ENCODE data around the gene RAMP1. TPM values are rescaled to one million over a fixed set of nuclear protein-coding genes. Genes with fewer than 3 reads are reported as not detected.

RAMP1 gene
- total and polyA plus RNA-seq, 2 donors from 2014 or later, result 8.8 to 17.3 TPM

DNA sequence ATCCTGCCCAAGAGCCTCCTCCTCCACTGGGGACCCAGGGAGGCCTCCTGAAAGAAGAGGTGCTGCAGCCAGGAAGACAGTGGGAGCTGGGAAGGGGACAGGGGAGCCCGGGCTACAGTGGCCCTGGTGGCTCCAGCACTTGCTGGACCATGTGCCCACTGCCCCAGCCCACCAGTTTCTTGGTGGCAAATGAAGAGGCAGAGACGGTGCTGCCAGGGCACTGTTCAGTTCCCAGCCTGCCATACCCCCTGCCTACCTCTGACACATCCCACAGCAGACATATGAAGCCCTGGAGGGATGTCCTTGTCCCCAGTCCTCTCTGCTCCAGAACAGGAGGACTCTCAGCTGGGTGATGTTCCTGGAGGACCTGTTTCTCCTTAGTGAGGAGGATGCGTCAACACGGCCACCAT lies 3.7 kb downstream of the RAMP1 start:
- H3K9ac ChIP-seq (ENCODE audit: low read length in 3 of 3), result no peak overlapping the region
- TF ChIP-seq, protein P1, sequence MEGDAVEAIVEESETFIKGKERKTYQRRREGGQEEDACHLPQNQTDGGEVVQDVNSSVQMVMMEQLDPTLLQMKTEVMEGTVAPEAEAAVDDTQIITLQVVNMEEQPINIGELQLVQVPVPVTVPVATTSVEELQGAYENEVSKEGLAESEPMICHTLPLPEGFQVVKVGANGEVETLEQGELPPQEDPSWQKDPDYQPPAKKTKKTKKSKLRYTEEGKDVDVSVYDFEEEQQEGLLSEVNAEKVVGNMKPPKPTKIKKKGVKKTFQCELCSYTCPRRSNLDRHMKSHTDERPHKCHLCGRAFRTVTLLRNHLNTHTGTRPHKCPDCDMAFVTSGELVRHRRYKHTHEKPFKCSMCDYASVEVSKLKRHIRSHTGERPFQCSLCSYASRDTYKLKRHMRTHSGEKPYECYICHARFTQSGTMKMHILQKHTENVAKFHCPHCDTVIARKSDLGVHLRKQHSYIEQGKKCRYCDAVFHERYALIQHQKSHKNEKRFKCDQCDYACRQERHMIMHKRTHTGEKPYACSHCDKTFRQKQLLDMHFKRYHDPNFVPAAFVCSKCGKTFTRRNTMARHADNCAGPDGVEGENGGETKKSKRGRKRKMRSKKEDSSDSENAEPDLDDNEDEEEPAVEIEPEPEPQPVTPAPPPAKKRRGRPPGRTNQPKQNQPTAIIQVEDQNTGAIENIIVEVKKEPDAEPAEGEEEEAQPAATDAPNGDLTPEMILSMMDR (IDR thresholded peaks at IDR 0.05; ENCODE audit: borderline replicate concordance, extremely low read depth, insufficient read depth), result no peak
- H3K27ac ChIP-seq (ENCODE audit: low read depth in 2 of 2, low read length in 2 of 2), result no peak overlapping the region
- H3K36me3 ChIP-seq (ENCODE audit: control insufficient read depth in 2 of 3, insufficient read depth in 3 of 3, low read length in 3 of 3), result no peaks in the 10 kb centered on the region
- DNase-seq, result no peak
- H3K9me3 ChIP-seq (ENCODE audit: control insufficient read depth in 2 of 3, insufficient read depth in 1 of 3, low read length in 3 of 3), result no peaks in the 10 kb centered on the region
- H3K27me3 ChIP-seq (ENCODE audit: control insufficient read depth, insufficient read depth, low read length), result no peaks in the 10 kb centered on the region
- H3K4me1 ChIP-seq (ENCODE audit: control insufficient read depth in 2 of 3, insufficient read depth in 2 of 3, low read depth in 1 of 3, low read length in 3 of 3), result peaks cover 0 to 2% (median 0%) of the 10 kb centered on the region in 3 donors
- H3K4me3 ChIP-seq (ENCODE audit: low read length in 3 of 3), result no peak overlapping the region
- no peak for FAIRE-seq
- intact Hi-C loops (cut with DNase I), result loop anchor here (10.0 kb wide), 1 partner anchor 402 kb away; no protein-coding TSS in a partner anchor

DNA sequence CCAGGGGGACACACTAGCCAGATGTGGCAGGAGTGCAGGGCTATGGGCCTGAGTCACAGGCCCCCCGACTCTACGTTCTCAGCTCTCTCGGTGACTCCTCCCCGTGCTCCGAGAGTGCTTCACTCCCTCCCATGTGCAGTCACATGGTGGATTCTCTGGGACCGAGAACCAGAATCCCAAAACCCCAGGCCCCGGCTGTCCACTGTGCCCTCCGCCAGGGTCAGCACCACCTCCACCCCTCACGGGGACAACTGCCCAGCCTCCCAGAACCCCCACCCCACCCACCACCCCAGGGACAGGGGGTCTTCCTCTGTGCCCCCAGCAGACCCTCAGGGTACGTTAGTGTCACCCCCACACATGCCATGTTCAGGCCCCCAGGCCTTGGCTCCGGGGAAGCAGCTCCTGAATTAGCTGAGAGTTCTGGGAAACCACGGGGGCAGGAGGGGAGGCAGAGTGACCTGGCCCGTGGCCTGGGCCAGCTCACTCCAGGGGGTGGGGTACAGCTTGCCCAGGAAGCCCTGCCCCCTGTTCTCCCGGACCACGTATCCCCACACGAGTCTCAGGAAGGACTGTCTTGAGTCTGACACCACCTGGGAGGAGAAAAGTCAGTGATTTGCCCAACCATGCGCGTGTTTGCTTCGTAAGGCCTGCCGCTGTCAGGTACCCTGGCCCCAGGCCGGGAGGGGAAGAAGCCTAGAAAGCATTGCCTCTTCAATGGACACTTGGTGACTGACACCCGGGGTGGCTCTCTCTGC lies 4.4 kb downstream of the RAMP1 start:
- Histone ChIP-seq H3K9ac (ENCODE audit: low read length in 3 of 3) (no peak overlapping the region), H3K27ac (ENCODE audit: low read depth in 2 of 2, low read length in 2 of 2) (no peak overlapping the region), H3K4me1 (ENCODE audit: control insufficient read depth in 2 of 3, insufficient read depth in 2 of 3, low read depth in 1 of 3, low read length in 3 of 3) (peaks cover 0 to under 1% (median 0%) of the 10 kb centered on the region in 3 donors), H3K36me3 (ENCODE audit: control insufficient read depth in 2 of 3, insufficient read depth in 3 of 3, low read length in 3 of 3) (no peaks in the 10 kb centered on the region), H3K27me3 (ENCODE audit: control insufficient read depth, insufficient read depth, low read length) (no peaks in the 10 kb centered on the region), H3K9me3 (ENCODE audit: control insufficient read depth in 2 of 3, insufficient read depth in 1 of 3, low read length in 3 of 3) (no peaks in the 10 kb centered on the region), H3K4me3 (ENCODE audit: low read length in 3 of 3) (no peak overlapping the region)
- TF ChIP-seq, protein P1 (IDR thresholded peaks at IDR 0.05; ENCODE audit: borderline replicate concordance, extremely low read depth, insufficient read depth), result no peak
- DNase-seq (peak in 2 of 5 donors; percentile 30 to 34), FAIRE-seq (no peak)
- intact Hi-C loops (cut with DNase I), result loop anchor here (10.0 kb wide), 1 partner anchor 401 kb away; no protein-coding TSS in a partner anchor

- Histone ChIP-seq H3K4me1 (ENCODE audit: control insufficient read depth in 2 of 3, insufficient read depth in 2 of 3, low read depth in 1 of 3, low read length in 3 of 3) (no peaks in the 10 kb centered on the region), H3K9ac (ENCODE audit: low read length in 3 of 3) (no peak overlapping the region), H3K9me3 (ENCODE audit: control insufficient read depth in 2 of 3, insufficient read depth in 1 of 3, low read length in 3 of 3) (no peaks in the 10 kb centered on the region), H3K4me3 (ENCODE audit: low read length in 3 of 3) (no peak overlapping the region), H3K36me3 (ENCODE audit: control insufficient read depth in 2 of 3, insufficient read depth in 3 of 3, low read length in 3 of 3) (no peaks in the 10 kb centered on the region), H3K27ac (ENCODE audit: low read depth in 2 of 2, low read length in 2 of 2) (no peak overlapping the region), H3K27me3 (ENCODE audit: control insufficient read depth, insufficient read depth, low read length) (no peaks in the 10 kb centered on the region)
- DNase-seq (peak in 2 of 5 donors; percentile 47 to 58), FAIRE-seq (no peak)
- TF ChIP-seq, protein P1 (IDR thresholded peaks at IDR 0.05; ENCODE audit: borderline replicate concordance, extremely low read depth, insufficient read depth), result no peak
- intact Hi-C loops (cut with DNase I), result loop anchor here (10.0 kb wide), 1 partner anchor 400 kb away; no protein-coding TSS in a partner anchor
Measured at GRCh38 chr2:237864444-237864931, 5.1 kb downstream of the RAMP1 start.

Measured in kidney (tissue), 14 donors.